GM23338 (cell line): ENCODE results near the gene SEL1L2. TPM values are rescaled to one million over a fixed set of nuclear protein-coding genes. Genes with fewer than 3 reads are reported as not detected.
A peak's percentile ranks its signal among the peaks of the same experiment; 100 is the strongest.

Experiments used
- ATAC-seq: fragments of 200-7000 bp; cut with Tn5 transposase; 3 replicates; pipeline ENCODE4 v1.9.1; 2020
- DNase-seq: peaks from one replicate; pipeline ENCODE4 v3.0.0-alpha.2; 2015; ENCODE audit warnings: low spot score
- H2AFZ ChIP-seq: fragments of 200-600 bp; sonication (generic); 2 replicates; pipeline ENCODE4 v1.8.0; 2016; ENCODE audit warnings: antibody characterized with exemption, mild to moderate bottlenecking, moderate library complexity
- H3F3A ChIP-seq: fragments of 200-600 bp; sonication (generic); replicated peaks from 2 replicates; pipeline ENCODE4 v1.8.0; 2017; ENCODE audit warnings: antibody characterized with exemption, mixed run types, low read depth
- H3K27ac ChIP-seq: fragments of 200-600 bp; sonication (generic); 2 replicates; pipeline ENCODE4 v1.6.1; 2016; ENCODE audit warnings: low read depth
- H3K27me3 ChIP-seq: fragments of 200-600 bp; sonication (generic); 2 replicates; pipeline ENCODE4 v1.8.0; 2016; ENCODE audit warnings: mild to moderate bottlenecking, mixed run types, moderate library complexity; ENCODE audit not compliant: insufficient read depth
- H3K36me3 ChIP-seq: fragments of 200-600 bp; sonication (generic); 2 replicates; pipeline ENCODE4 v1.8.0; 2016; ENCODE audit warnings: mild to moderate bottlenecking; ENCODE audit not compliant: insufficient read depth
- H3K4me1 ChIP-seq: fragments of 200-600 bp; sonication (generic); 2 replicates; pipeline ENCODE4 v1.8.0; 2016; ENCODE audit warnings: mild to moderate bottlenecking, moderate library complexity; ENCODE audit not compliant: insufficient read depth
- H3K4me2 ChIP-seq: fragments of 200-600 bp; sonication (generic); 2 replicates; pipeline ENCODE4 v1.7.1; 2017; ENCODE audit warnings: mixed run types
- H3K4me3 ChIP-seq: fragments of 200-600 bp; sonication (generic); 2 replicates; pipeline ENCODE4 v1.6.1; 2016; ENCODE audit warnings: mixed run types
- H3K79me2 ChIP-seq: fragments of 200-600 bp; sonication (generic); replicated peaks from 2 replicates; pipeline ENCODE4 v1.8.0; 2017; ENCODE audit warnings: mild to moderate bottlenecking; ENCODE audit not compliant: insufficient read depth
- H3K9me2 ChIP-seq: fragments of 200-600 bp; sonication (generic); 2 replicates; pipeline ENCODE4 v1.8.0; 2017; ENCODE audit not compliant: insufficient read depth
- H4K20me1 ChIP-seq: fragments of 200-600 bp; sonication (generic); replicated peaks from 2 replicates; pipeline ENCODE4 v1.8.0; 2017; ENCODE audit warnings: mild to moderate bottlenecking; ENCODE audit not compliant: insufficient read depth
- H3K27ac Mint-ChIP-seq: 2 replicates; pipeline ENCODE4 v1.8.0; 2020; ENCODE audit warnings: inconsistent platforms, mild to moderate bottlenecking, moderate library complexity, mixed read lengths
- H3K27me3 Mint-ChIP-seq: 3 replicates; pipeline ENCODE4 v1.8.0; 2022; ENCODE audit warnings: low read depth, mild to moderate bottlenecking, moderate library complexity, mixed read lengths, inconsistent platforms; ENCODE audit not compliant: insufficient read depth, poor library complexity
- H3K36me3 Mint-ChIP-seq: 3 replicates; pipeline ENCODE4 v1.8.0; 2021; ENCODE audit warnings: low read depth, mild to moderate bottlenecking, inconsistent platforms, moderate library complexity, mixed read lengths
- H3K4me1 Mint-ChIP-seq: 3 replicates; pipeline ENCODE4 v1.8.0; 2020; ENCODE audit warnings: mild to moderate bottlenecking, inconsistent platforms, mixed read lengths
- H3K4me3 Mint-ChIP-seq: 3 replicates; pipeline ENCODE4 v1.8.0; 2021; ENCODE audit warnings: moderate library complexity, mild to moderate bottlenecking, inconsistent platforms, mixed read lengths
- H3K9me3 Mint-ChIP-seq: 3 replicates; pipeline ENCODE4 v1.8.0; 2020; ENCODE audit warnings: moderate library complexity, mild to moderate bottlenecking, inconsistent platforms, mixed read lengths
- CTCF ChIP-seq, 2 experiments: fragments of 200-600 bp in 1 of 2; sonication (generic) in 1 of 2; conservative IDR thresholded peaks; 2 replicates each; pipeline versions ENCODE4 v1.5.1 to v1.6.1; 2016 to 2017; ENCODE audit warnings: antibody characterized with exemption in 2 of 2, low read depth in 2 of 2, mild to moderate bottlenecking in 2 of 2, moderate library complexity in 1 of 2
- ETS1 ChIP-seq: IDR thresholded peaks from 2 replicates; pipeline ENCODE4 v1.6.1; 2016; ENCODE audit warnings: antibody characterized with exemption
- EZH2 ChIP-seq: fragments of 200-600 bp; sonication (generic); IDR thresholded peaks from one replicate; pipeline ENCODE4 v1.8.0; 2017; ENCODE audit warnings: antibody characterized with exemption, mild to moderate bottlenecking, low read depth; ENCODE audit not compliant: unreplicated experiment
- EZH2phosphoT487 ChIP-seq: fragments of 200-600 bp; sonication (generic); IDR thresholded peaks from one replicate; pipeline ENCODE4 v1.8.1; 2018; ENCODE audit warnings: antibody characterized with exemption; ENCODE audit not compliant: unreplicated experiment
- NANOG ChIP-seq: IDR thresholded peaks from 2 replicates; pipeline ENCODE4 v1.6.1; 2016; ENCODE audit warnings: antibody characterized with exemption, borderline replicate concordance
- POLR2AphosphoS5 ChIP-seq: IDR thresholded peaks from 2 replicates; pipeline ENCODE4 v1.6.1; 2016; ENCODE audit warnings: antibody characterized with exemption, low read depth
- REST ChIP-seq: IDR thresholded peaks from one replicate; pipeline ENCODE4 v1.6.1; 2018; ENCODE audit warnings: antibody characterized with exemption; ENCODE audit not compliant: unreplicated experiment
- STAT1 ChIP-seq: IDR thresholded peaks from one replicate; pipeline ENCODE4 v1.6.1; 2016; ENCODE audit warnings: antibody characterized with exemption; ENCODE audit not compliant: unreplicated experiment
- ZNF114 ChIP-seq: fragments of 250-450 bp; sonication (Bioruptor Pico); IDR thresholded peaks from 2 replicates; pipeline ENCODE4 v1.5.0; 2020; ENCODE audit warnings: mild to moderate bottlenecking, moderate library complexity
- ZNF331 ChIP-seq: fragments of 250-450 bp; sonication (Bioruptor Pico); IDR thresholded peaks from 2 replicates; pipeline ENCODE4 v1.5.0; 2020; ENCODE audit warnings: low read depth, mild to moderate bottlenecking, moderate library complexity
- ZNF462 ChIP-seq: fragments of 250-450 bp; sonication (Bioruptor Pico); IDR thresholded peaks from 2 replicates; pipeline ENCODE4 v1.5.0; 2020; ENCODE audit warnings: mild to moderate bottlenecking, moderate library complexity
- polyA plus RNA-seq: library from polyadenylated mRNA; unstranded; fragments of >200 nt; fragmentation: Nextera tagmentation; extraction: Ambion mirVana; gene quantifications from 2 replicates; pipeline ENCODE4 v1.2.1, GENCODE V29; 2016
- total RNA-seq: library from RNA; depleted of rRNA; stranded (reverse); fragments of >200 nt; shearing (Covaris generic); gene quantifications from 2 replicates; pipeline ENCODE4 v1.2.3, GENCODE V29; 2014

Gene SEL1L2
- total and polyA plus RNA-seq, 2 experiments from 2014 or later = not detected

GRCh38 chr20:13857304-13857703 lies 133.1 kb downstream of the SEL1L2 start (continued):
- TF ChIP-seq REST (no peak), POLR2AphosphoS5 (no peak), EZH2 (no peak), ZNF331 (no peak), ZNF114 (CRISPR knock-in tag) (no peak), ETS1 (no peak), CTCF (conservative IDR thresholded peaks at IDR 0.05; ENCODE audit: low read depth in 2 of 2) (no peak), NANOG (no peak), EZH2phosphoT487 (no peak)

GRCh38 chr20:13856354-13856753 lies 134.1 kb downstream of the SEL1L2 start:
- Histone ChIP-seq H3K4me1 (no peaks in the 10 kb centered on the region), H3K27me3 (no peaks in the 10 kb centered on the region), H3K4me3 (no peak overlapping the region), H3F3A (no peaks in the 10 kb centered on the region), H3K27ac (no peak overlapping the region), H4K20me1 (no peaks in the 10 kb centered on the region), H3K4me2 (no peak overlapping the region), H3K9me2 (peaks cover 10% of the 10 kb centered on the region; the same call in 1 of the 2 replicates), H2AFZ (no peak overlapping the region), H3K36me3 (no peaks in the 10 kb centered on the region), H3K79me2 (no peaks in the 10 kb centered on the region)
- H3K4me1 Mint-ChIP-seq = no peaks in the 10 kb centered on the region; the same call in 1 of the 3 replicates
- no peaks in the 10 kb centered on the region for H3K27me3 Mint-ChIP-seq
- no peaks in the 10 kb centered on the region for H3K36me3 Mint-ChIP-seq
- DNase-seq = no peak
- H3K27ac Mint-ChIP-seq = no peak overlapping the region
- TF ChIP-seq EZH2phosphoT487 = no peak
- no peak for TF ChIP-seq ETS1
- TF ChIP-seq EZH2 = no peak
- no peak for TF ChIP-seq ZNF331
- TF ChIP-seq STAT1 = no peak
- TF ChIP-seq ZNF462 (CRISPR knock-in tag) = no peak
- H3K4me3 Mint-ChIP-seq = no peak overlapping the region
- no peaks in the 10 kb centered on the region for H3K9me3 Mint-ChIP-seq
- peak; percentile 49; the same call in 2 of the 3 replicates for ATAC-seq
